H1 (cell line): ENCODE results near the gene LY6G6C. TPM values are rescaled to one million over a fixed set of nuclear protein-coding genes. Genes with fewer than 3 reads are reported as not detected.

Source experiments
- CTCF ChIA-PET: fragments of 300-600 bp; sonication (Branson Sonifier 250); formaldehyde crosslinking; loops from one replicate; lab custom pipeline; 2021; ENCODE audit not compliant: partially characterized antibody; lab: Charles Lee
- POLR2A ChIA-PET: fragments of 300-600 bp; sonication (Branson Sonifier 250); formaldehyde crosslinking; loops from one replicate; lab custom pipeline; 2021; ENCODE audit warnings: inconsistent platforms; ENCODE audit not compliant: partially characterized antibody; lab: Charles Lee
- DNase-seq, 2 experiments: peaks; one replicate each; pipeline versions ENCODE4 v3.0.0 to v3.0.0-alpha.2; 2010 to 2022; ENCODE audit warnings: low spot score in 2 of 2, low read depth in 1 of 2, mixed read lengths in 1 of 2
- FAIRE-seq: peaks from 2 replicates; lab custom pipeline; 2011; peaks lifted over from hg19 to GRCh38; lab: Jason Lieb, UNC
- H2AFZ ChIP-seq: 2 replicates; pipeline ENCODE4 v1.8.1; 2012; ENCODE audit warnings: low read length, inconsistent platforms
- H2AK5ac ChIP-seq: 2 replicates; pipeline ENCODE4 v1.6.1; 2013; ENCODE audit warnings: low read depth, low read length
- H2BK120ac ChIP-seq: replicated peaks from 2 replicates; pipeline ENCODE3; 2013; ENCODE audit warnings: low read depth, low read length, inconsistent platforms
- H2BK12ac ChIP-seq: 2 replicates; pipeline ENCODE4 v1.6.1; 2013; ENCODE audit warnings: low read depth, low read length
- H2BK15ac ChIP-seq: 2 replicates; pipeline ENCODE4 v1.6.1; 2013; ENCODE audit warnings: low read length
- H2BK20ac ChIP-seq: 2 replicates; pipeline ENCODE4 v1.6.1; 2013; ENCODE audit warnings: low read length
- H2BK5ac ChIP-seq: 2 replicates; pipeline ENCODE4 v1.6.1; 2013; ENCODE audit warnings: low read depth, low read length
- H3K14ac ChIP-seq: 2 replicates; pipeline ENCODE4 v1.6.1; 2013; ENCODE audit warnings: inconsistent platforms; ENCODE audit not compliant: insufficient read length
- H3K18ac ChIP-seq: 2 replicates; pipeline ENCODE4 v1.6.1; 2013; ENCODE audit warnings: low read length; ENCODE audit errors: extremely low read depth
- H3K23ac ChIP-seq: 2 replicates; pipeline ENCODE4 v1.6.1; 2013; ENCODE audit warnings: inconsistent platforms; ENCODE audit not compliant: insufficient read length
- H3K23me2 ChIP-seq: 2 replicates; pipeline ENCODE4 v1.6.1; 2013; ENCODE audit warnings: low read depth, low read length
- H3K27ac ChIP-seq: 2 replicates; pipeline ENCODE4 v1.6.1; 2011; ENCODE audit warnings: low read depth, low read length, inconsistent platforms
- H3K27me3 ChIP-seq, 4 experiments: replicated peaks in 1 of 4; 1 replicate in 1 of 4; 2 replicates in 3 of 4; pipeline versions ENCODE4 v1.6.1 to v1.8.1; 2011 to 2013; ENCODE audit warnings: low read length in 3 of 4, mild to moderate bottlenecking in 3 of 4, inconsistent platforms in 2 of 4, mixed read lengths in 2 of 4, moderate library complexity in 1 of 4; ENCODE audit not compliant: control insufficient read depth in 3 of 4, insufficient read depth in 3 of 4; ENCODE audit errors: extremely low read depth in 1 of 4
- H3K36me3 ChIP-seq, 4 experiments: 2 replicates each; pipeline versions ENCODE4 v1.6.1 to v1.8.1; 2011 to 2013; ENCODE audit warnings: mild to moderate bottlenecking in 4 of 4, low read length in 3 of 4, moderate library complexity in 2 of 4, control low read depth in 1 of 4, inconsistent platforms in 1 of 4; ENCODE audit not compliant: insufficient read depth in 4 of 4, control insufficient read depth in 2 of 4
- H3K4ac ChIP-seq: replicated peaks from 2 replicates; pipeline ENCODE3; 2013; ENCODE audit warnings: low read length, low read depth, mixed read lengths, inconsistent platforms; ENCODE audit not compliant: insufficient read length
- H3K4me1 ChIP-seq, 4 experiments: replicated peaks in 1 of 4; 1 replicate in 1 of 4; 2 replicates in 3 of 4; pipeline versions ENCODE4 v1.6.1 to v1.8.1; 2011 to 2013; ENCODE audit warnings: low read length in 3 of 4, inconsistent platforms in 2 of 4, mixed read lengths in 1 of 4; ENCODE audit not compliant: insufficient read depth in 4 of 4, control insufficient read depth in 3 of 4
- H3K4me2 ChIP-seq, 2 experiments: 2 replicates each; pipeline versions ENCODE4 v1.6.1 to v1.8.1; 2011 to 2013; ENCODE audit warnings: low read depth in 2 of 2, low read length in 2 of 2, control low read depth in 1 of 2, inconsistent platforms in 1 of 2, mild to moderate bottlenecking in 1 of 2; ENCODE audit not compliant: insufficient read depth in 1 of 2
- H3K4me3 ChIP-seq, 4 experiments: fragments of 200-600, 300-600 bp in 1 of 4; sonication (generic), shearing (Covaris generic), sonication (Bioruptor Twin) in 1 of 4; 2 replicates each; pipeline versions ENCODE4 v1.5.1 to v1.8.1; 2011 to 2016; ENCODE audit warnings: low read length in 4 of 4, low read depth in 3 of 4, control low read depth in 2 of 4, inconsistent platforms in 2 of 4, mild to moderate bottlenecking in 2 of 4, mixed read lengths in 1 of 4, moderate library complexity in 1 of 4; ENCODE audit not compliant: insufficient read depth in 2 of 4; ENCODE audit errors: extremely low read depth in 1 of 4
- H3K56ac ChIP-seq: replicated peaks from 2 replicates; pipeline ENCODE3; 2013; ENCODE audit warnings: low read depth, mild to moderate bottlenecking, mixed read lengths, low read length, inconsistent platforms; ENCODE audit not compliant: insufficient read length
- H3K79me1 ChIP-seq: 2 replicates; pipeline ENCODE4 v1.6.1; 2013; ENCODE audit warnings: low read depth, low read length, control low read depth
- H3K79me2 ChIP-seq, 2 experiments: 2 replicates each; pipeline versions ENCODE4 v1.6.1 to v1.8.1; 2012 to 2013; ENCODE audit warnings: low read length in 2 of 2, mild to moderate bottlenecking in 2 of 2, inconsistent platforms in 1 of 2; ENCODE audit not compliant: insufficient read depth in 2 of 2, control insufficient read depth in 1 of 2
- H3K9ac ChIP-seq, 4 experiments: replicated peaks in 1 of 4; 1 replicate in 1 of 4; 2 replicates in 3 of 4; pipeline versions ENCODE4 v1.6.1 to v1.8.1; 2011 to 2013; ENCODE audit warnings: low read depth in 3 of 4, low read length in 3 of 4, control low read depth in 2 of 4, mild to moderate bottlenecking in 2 of 4, moderate library complexity in 2 of 4, inconsistent platforms in 1 of 4; ENCODE audit errors: extremely low read depth in 1 of 4
- H3K9me3 ChIP-seq, 2 experiments: 2 replicates each; pipeline versions ENCODE4 v1.6.1 to v1.8.1; 2012 to 2013; ENCODE audit warnings: mild to moderate bottlenecking in 2 of 2, moderate library complexity in 2 of 2, control low read depth in 1 of 2, inconsistent platforms in 1 of 2, low read depth in 1 of 2, low read length in 1 of 2, mixed read lengths in 1 of 2; ENCODE audit not compliant: insufficient read depth in 2 of 2
- H4K20me1 ChIP-seq, 2 experiments: replicated peaks in 1 of 2; 2 replicates each; pipeline versions ENCODE3 to v1.8.1; 2011 to 2013; ENCODE audit warnings: inconsistent platforms in 2 of 2, low read length in 2 of 2, mild to moderate bottlenecking in 1 of 2; ENCODE audit not compliant: insufficient read depth in 2 of 2, control insufficient read depth in 1 of 2
- H4K5ac ChIP-seq: 2 replicates; pipeline ENCODE4 v1.6.1; 2013; ENCODE audit warnings: low read length, low read depth, mixed read lengths, inconsistent platforms; ENCODE audit not compliant: insufficient read length
- H4K8ac ChIP-seq: 2 replicates; pipeline ENCODE4 v1.8.0; 2013; ENCODE audit warnings: mild to moderate bottlenecking, moderate library complexity, low read length, inconsistent platforms; ENCODE audit not compliant: insufficient read depth; ENCODE audit errors: extremely low read depth
- H4K91ac ChIP-seq: replicated peaks from 2 replicates; pipeline ENCODE3; 2013; ENCODE audit warnings: low read length, mixed read lengths, inconsistent platforms; ENCODE audit not compliant: insufficient read length
- CREB1 ChIP-seq: IDR thresholded peaks from 2 replicates; pipeline ENCODE4 v1.6.1; 2012; ENCODE audit warnings: inconsistent platforms
- EP300 ChIP-seq, 2 experiments: IDR thresholded peaks; 1 replicate in 1 of 2; 2 replicates in 1 of 2; pipeline ENCODE4 v1.6.1; 2011 to 2012; ENCODE audit warnings: low read depth in 2 of 2, low read length in 2 of 2, mild to moderate bottlenecking in 2 of 2, borderline replicate concordance in 1 of 2, inconsistent platforms in 1 of 2, moderate library complexity in 1 of 2
- EZH2 ChIP-seq: fragments of 200-600 bp; sonication (generic); IDR thresholded peaks from 2 replicates; pipeline ENCODE4 v1.7.1; 2012; ENCODE audit warnings: low read depth, mild to moderate bottlenecking, moderate library complexity, low read length, inconsistent platforms; ENCODE audit not compliant: severe bottlenecking
- GTF2F1 ChIP-seq: IDR thresholded peaks from 2 replicates; pipeline ENCODE4 v1.6.1; 2012; ENCODE audit warnings: low read depth, low read length, improper control_type of control experiment, borderline replicate concordance
- JUN ChIP-seq: IDR thresholded peaks from 2 replicates; pipeline ENCODE4 v1.6.1; 2011; ENCODE audit warnings: low read depth, mild to moderate bottlenecking, improper control_type of control experiment, low read length
- JUND ChIP-seq: IDR thresholded peaks from 2 replicates; pipeline ENCODE4 v1.6.1; 2011; ENCODE audit warnings: mild to moderate bottlenecking, improper control_type of control experiment, low read length
- KDM5A ChIP-seq: fragments of 200-600 bp; IDR thresholded peaks from 2 replicates; pipeline ENCODE4 v1.7.1; 2012; ENCODE audit warnings: mild to moderate bottlenecking, low read length, inconsistent platforms, mixed read lengths
- SP1 ChIP-seq: IDR thresholded peaks from 2 replicates; pipeline ENCODE4 v1.6.1; 2011; ENCODE audit warnings: low read depth, low read length
- SRF ChIP-seq: IDR thresholded peaks from 2 replicates; pipeline ENCODE4 v1.6.1; 2011; ENCODE audit warnings: mild to moderate bottlenecking, low read depth, low read length, moderate library complexity
- TAF1 ChIP-seq: IDR thresholded peaks from 2 replicates; pipeline ENCODE4 v1.6.1; 2011; ENCODE audit warnings: mild to moderate bottlenecking, low read depth, low read length
- WGBS, 2 experiments: shearing (Covaris generic) in 1 of 2; methylation state at CpG; one replicate each; pipeline versions ENCODE4 v1.1.6 to v1.1.7; 2013 to 2015; ENCODE audit warnings: low lambda C conversion rate in 2 of 2, mixed read lengths in 2 of 2, inconsistent platforms in 1 of 2, low coverage in 1 of 2, missing lambda C conversion rate in 1 of 2; ENCODE audit not compliant: insufficient replicate concordance in 2 of 2, insufficient coverage in 1 of 2, insufficient read length in 1 of 2; ENCODE audit errors: extremely low coverage in 1 of 2, missing lambda C conversion rate in 1 of 2; 5-methylcytosine and 5-hydroxymethylcytosine counted together
- polyA plus RNA-seq, 7 experiments: library from polyadenylated mRNA; depleted of rRNA in 3 of 7; stranded (reverse) in 5 of 7; unstranded in 2 of 7; fragments of >200 nt in 5 of 7; fragments of 200-250 nt in 2 of 7; gene quantifications; 1 replicate in 5 of 7; 2 replicates in 1 of 7; 4 replicates in 1 of 7; pipeline versions ENCODE4 v1.2.1 to v1.2.3, GENCODE V29; 2011 to 2013; ENCODE audit warnings: missing spikeins in 2 of 7, mixed read lengths in 2 of 7
- total RNA-seq: library from RNA; stranded (reverse); fragmentation: NEBNext Ultra II Directional; extraction: Animal tissue kit (Norgen Biotek cat#: 25700); gene quantifications from 2 replicates; pipeline ENCODE4 v1.2.1, GENCODE V29; 2021
- TF ChIP-seq, protein P1 (sequence below): IDR thresholded peaks from 2 replicates; pipeline ENCODE4 v1.6.1; 2012; ENCODE audit warnings: inconsistent platforms

LY6G6C gene
- total and polyA plus RNA-seq, 2 of the 8 experiments (the other 6 are each of a cell fraction or from before 2014, with no cell fraction given): 0.23 TPM; not detected in 1

DNA sequence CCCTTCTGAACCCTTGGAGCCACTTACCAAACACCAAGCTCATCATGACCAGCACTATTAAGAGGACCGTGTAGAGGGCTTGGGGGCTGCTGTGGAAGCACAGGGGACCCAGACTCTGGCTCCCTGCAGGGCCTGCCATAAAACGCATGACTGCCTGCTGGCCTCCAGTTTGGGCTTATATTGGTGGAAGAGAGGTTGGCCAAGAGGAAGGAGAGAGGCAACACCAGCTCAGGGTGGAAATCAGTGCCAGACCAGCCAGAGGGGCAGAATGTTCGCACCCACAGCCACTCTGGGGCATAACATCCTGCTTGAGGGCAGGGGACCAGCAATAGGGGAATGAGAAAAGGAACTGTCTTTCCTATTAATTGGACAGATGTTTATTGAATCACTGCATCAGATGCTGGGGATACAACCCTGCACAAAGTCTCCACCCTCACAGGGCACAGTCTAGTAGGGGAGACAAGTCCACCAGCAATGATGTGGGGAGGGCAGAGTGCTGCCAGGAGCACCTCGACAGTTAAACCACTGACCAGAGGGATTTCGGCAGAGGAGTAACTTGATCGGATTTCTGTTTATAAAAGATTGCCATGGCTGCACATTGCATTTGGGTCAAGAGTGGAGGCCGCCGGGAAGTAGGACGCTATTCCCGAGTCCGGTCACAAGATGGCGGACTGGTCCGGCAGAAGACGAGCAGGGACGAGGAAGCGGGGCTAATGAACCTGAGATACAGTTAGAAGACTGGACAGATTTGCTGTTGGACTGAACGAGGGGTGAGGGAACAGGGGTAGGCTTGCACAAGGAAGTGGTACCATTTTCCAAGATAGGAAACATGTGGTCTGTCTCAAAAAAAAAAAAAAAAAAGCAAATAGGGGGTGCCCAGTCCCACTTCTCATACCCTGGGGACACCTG, 41.1 kb downstream of the LY6G6C start, which contains the start of gene LY6G5C:
LY6G5C (minus strand) TSS at position 842 of the 909 bp plus-strand sequence; CDS start at position 148, 694 bp downstream.
- H3K79me1 ChIP-seq: no peaks in the 10 kb centered on the region
- POLR2A ChIA-PET: interaction anchor here (0.8 to 2.5 kb wide), 15 partner anchors 8 to 150 kb away, joined by 3 to 20 read pairs (median 3); partner anchors contain the start of genes CLIC1, CSNK2B, DDAH2 and GPANK1
- H2BK12ac ChIP-seq: peak within 1 kb of the TSS; percentile 9; the same call in 1 of the 2 replicates
- no peak within 1 kb of the TSS for H3K14ac ChIP-seq
- H3K79me2 ChIP-seq: no peaks in the 10 kb centered on the region
- WGBS, 2 experiments: 21% methylated on average over 17 of the region's 17 CpGs; no CpG with 5 or more reads in 1 of the 2 experiments
- H4K5ac ChIP-seq: no peak within 1 kb of the TSS
- peaks cover 11% of the 10 kb centered on the region; the same call in 1 of the 2 replicates for H3K23me2 ChIP-seq
- no peak within 1 kb of the TSS for H2BK120ac ChIP-seq
- FAIRE-seq (no peak), DNase-seq (peak in 1 of 2 experiments; percentile 79)
- H4K20me1 ChIP-seq: no peaks in the 10 kb centered on the region
- no peak within 1 kb of the TSS for H3K23ac ChIP-seq
- H3K4me2 ChIP-seq: peak within 1 kb of the TSS; percentile 11 to 84
- no peak within 1 kb of the TSS for H3K4ac ChIP-seq
- no peaks in the 10 kb centered on the region for H3K9me3 ChIP-seq
- CTCF ChIA-PET: interaction anchor here (0.6 to 2.6 kb wide), 30 partner anchors 9 to 151 kb away, joined by 3 to 11 read pairs (median 4); partner anchors contain the start of genes C6orf47, LY6G5B, LY6G6D and VARS1
- H2AFZ ChIP-seq: peak within 1 kb of the TSS; percentile 15; the same call in 1 of the 2 replicates
- H2BK20ac ChIP-seq: no peak within 1 kb of the TSS; the same call in 1 of the 2 replicates
- peaks cover 3 to 13% (median 12%) of the 10 kb centered on the region in 4 experiments; a peak in 6 of 7 replicates for H3K27me3 ChIP-seq
- peaks cover 0 to 10% (median 7%) of the 10 kb centered on the region in 4 experiments; a peak in 5 of 7 replicates for H3K4me1 ChIP-seq
- peak within 1 kb of the TSS; percentile 33 for H3K56ac ChIP-seq
- peak within 1 kb of the TSS; percentile 39 for H4K8ac ChIP-seq
- no peak within 1 kb of the TSS for H4K91ac ChIP-seq
- H3K9ac ChIP-seq: no peak within 1 kb of the TSS; a peak in 1 of 7 replicates
- H3K18ac ChIP-seq: no peak within 1 kb of the TSS
- peak within 1 kb of the TSS; percentile 22 to 70 (median 60) for H3K4me3 ChIP-seq
- no peak within 1 kb of the TSS for H2AK5ac ChIP-seq
- no peaks in the 10 kb centered on the region for H3K36me3 ChIP-seq
- peak within 1 kb of the TSS; percentile 72; the same call in 1 of the 2 replicates for H2BK15ac ChIP-seq
- no peak within 1 kb of the TSS for H3K27ac ChIP-seq
- H2BK5ac ChIP-seq: peak within 1 kb of the TSS; percentile 35; the same call in 1 of the 2 replicates
- TF ChIP-seq, protein P1, sequence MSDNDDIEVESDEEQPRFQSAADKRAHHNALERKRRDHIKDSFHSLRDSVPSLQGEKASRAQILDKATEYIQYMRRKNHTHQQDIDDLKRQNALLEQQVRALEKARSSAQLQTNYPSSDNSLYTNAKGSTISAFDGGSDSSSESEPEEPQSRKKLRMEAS: no peak
- TF ChIP-seq JUN (no peak), KDM5A (no peak), TAF1 (no peak), JUND (no peak), EZH2 (no peak), GTF2F1 (no peak), SRF (no peak), SP1 (no peak), CREB1 (no peak; the same call in 1 of the 2 replicates), EP300 (IDR thresholded peaks at IDR 0.05; ENCODE audit: borderline replicate concordance in 1 of 2, low read depth in 2 of 2, low read length in 2 of 2) (no peak)
